Measurements from ENCODE around the gene ASB10. TPM values are rescaled to one million over a fixed set of nuclear protein-coding genes. Genes with fewer than 3 reads are reported as not detected.

The ASB10 gene
- total RNA-seq, 4 donors from 2014 or later: not detected

DNA sequence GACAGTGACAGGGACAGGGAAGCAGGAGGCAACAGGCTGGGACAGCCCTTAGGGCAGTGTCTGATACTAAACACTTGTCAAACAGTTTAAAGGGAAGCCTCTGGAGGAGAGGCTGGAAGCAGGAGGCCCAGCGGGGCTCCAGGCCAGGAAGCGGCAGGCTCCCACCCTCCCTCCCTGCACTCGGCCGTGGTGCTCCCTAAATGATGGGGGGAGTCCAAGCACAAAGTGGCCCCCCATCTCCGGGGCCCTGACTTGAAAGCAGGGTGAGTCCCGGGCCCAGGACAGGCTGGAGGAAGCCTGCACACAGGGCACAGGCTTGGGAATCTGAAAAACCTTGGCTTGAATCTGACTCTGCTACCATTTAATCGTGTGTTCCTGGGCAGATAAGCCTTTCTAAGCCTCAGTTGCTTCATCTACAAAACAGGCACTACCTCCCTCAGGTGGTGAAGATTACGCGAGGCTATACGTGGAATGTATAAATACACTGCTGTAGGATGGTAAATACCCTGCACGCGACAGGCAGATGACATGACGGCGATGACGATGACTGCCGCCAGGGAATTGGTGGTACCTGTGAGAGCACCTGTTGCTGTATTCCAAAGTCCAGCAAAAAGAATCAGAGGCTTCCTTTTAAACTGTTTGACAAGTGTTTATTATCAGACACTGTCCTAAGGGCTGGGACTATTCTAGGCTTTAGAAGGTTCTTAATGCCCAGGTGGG is 53.6 kb downstream of the ASB10 start:
- TF ChIP-seq, protein P1, sequence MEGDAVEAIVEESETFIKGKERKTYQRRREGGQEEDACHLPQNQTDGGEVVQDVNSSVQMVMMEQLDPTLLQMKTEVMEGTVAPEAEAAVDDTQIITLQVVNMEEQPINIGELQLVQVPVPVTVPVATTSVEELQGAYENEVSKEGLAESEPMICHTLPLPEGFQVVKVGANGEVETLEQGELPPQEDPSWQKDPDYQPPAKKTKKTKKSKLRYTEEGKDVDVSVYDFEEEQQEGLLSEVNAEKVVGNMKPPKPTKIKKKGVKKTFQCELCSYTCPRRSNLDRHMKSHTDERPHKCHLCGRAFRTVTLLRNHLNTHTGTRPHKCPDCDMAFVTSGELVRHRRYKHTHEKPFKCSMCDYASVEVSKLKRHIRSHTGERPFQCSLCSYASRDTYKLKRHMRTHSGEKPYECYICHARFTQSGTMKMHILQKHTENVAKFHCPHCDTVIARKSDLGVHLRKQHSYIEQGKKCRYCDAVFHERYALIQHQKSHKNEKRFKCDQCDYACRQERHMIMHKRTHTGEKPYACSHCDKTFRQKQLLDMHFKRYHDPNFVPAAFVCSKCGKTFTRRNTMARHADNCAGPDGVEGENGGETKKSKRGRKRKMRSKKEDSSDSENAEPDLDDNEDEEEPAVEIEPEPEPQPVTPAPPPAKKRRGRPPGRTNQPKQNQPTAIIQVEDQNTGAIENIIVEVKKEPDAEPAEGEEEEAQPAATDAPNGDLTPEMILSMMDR (IDR thresholded peaks at IDR 0.05; ENCODE audit: low read depth): no peak

DNA sequence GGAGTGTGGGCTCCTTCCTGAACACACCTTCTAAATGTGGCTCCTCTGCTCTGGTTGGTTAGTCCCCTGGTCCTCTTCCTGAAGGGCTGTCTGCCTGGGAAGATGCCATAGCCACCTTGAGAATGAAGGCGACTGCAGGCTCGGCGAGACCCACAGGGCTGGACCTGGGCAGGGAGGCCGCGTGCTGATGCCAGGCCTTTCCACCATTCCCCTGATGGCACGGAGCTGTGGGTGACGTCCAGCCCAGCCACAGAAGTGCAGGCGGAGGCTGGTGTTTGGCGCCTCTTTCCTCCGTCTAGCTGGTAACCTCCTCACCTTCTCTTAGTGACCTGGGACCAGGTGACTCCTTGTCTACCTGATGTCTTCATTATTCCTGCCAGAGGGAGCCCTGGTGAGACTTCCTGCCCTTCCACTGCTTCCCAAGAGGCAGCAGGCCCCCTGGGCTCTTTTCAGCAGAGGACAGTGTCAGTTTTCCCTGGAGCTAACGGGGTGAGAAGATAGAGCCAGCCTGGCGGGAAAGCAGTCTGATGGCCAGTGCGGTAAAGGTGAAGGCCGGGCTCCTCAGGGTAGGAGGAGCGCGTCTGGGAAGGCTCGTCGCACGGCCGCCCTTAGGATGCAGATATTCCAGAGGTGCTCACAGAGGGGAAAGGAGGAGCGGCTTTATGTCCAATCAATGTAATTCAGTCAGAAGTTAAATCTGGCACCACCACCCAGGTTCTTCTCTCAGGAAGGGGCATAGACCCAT is 54.4 kb downstream of the ASB10 start:
- TF ChIP-seq, protein P1 (IDR thresholded peaks at IDR 0.05; ENCODE audit: low read depth): no peak

DNA sequence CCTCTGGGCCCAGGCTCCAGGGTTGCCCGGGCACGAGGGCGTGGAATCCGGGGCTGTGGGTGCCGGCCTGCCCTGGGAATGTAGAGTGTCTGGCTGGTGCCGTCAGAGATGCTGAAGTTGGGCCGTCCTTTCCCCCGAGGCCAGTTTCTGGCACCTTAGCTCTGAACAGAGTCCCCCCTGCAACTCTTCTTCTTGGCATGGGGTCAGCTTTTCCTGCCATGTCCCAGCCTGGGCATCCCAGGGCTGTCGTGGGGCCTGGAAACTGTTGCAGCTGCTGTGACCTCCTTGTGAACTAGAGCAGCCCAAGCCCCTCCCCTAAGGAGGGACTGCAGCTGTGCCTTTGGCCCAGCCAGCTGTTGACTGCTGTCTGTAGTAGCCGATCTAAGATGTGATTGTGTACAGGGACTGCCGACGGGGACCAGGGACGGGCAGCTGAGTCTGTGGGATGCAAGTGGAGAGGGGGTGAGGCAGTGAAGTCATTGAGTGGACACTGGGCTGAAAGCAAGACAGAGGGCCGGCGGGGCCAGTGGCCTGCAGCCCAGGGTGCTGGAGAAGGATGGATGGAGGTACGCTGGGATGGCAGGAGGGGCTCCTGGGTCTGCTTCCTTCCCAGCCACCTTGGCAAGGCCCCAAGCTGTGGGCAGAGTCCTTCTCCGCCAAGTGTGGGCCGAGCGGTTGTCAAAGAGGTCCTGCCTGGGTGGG is 55.3 kb downstream of the ASB10 start:
- TF ChIP-seq, protein P1 (IDR thresholded peaks at IDR 0.05; ENCODE audit: low read depth): no peak

DNA sequence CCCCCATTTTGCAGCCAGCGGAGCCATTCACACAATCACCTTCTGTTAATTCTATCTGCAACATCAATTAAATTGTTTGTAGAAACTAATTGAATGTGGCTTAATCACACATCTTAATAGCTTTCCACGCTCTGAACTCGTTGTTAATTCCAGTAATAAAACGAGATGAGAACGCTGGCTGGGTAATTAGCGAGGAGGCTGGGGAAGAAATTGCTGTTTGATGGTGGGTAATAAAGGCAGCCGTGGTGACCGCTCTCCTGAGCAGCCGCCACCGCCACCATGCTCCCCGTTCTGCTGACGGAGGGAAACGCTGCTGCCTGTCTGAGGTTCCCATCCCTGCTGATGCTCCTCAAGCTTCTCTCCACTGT is 55.8 kb downstream of the ASB10 start:
- TF ChIP-seq, protein P1 (IDR thresholded peaks at IDR 0.05; ENCODE audit: low read depth): no peak

DNA sequence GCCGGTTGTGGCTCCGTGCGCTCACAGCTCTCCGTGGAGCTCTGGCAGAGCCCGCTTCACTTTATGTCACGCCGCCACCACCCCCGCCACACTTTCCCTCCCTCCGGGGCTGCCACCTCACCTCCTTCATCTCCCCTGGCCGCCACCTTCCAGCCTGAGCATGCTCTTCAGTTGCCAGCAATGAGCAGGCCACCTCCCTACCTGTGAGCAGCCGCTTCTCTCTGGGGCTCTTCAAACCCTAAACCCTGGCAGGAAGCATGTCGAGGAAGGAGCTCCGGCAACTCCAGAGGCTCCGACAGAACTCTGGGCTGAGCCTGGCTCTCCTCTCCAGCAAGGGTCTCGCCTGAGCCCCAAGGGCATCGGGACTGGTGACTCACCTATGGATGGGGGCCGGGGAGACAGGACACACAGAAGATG is 56.3 kb downstream of the ASB10 start:
- TF ChIP-seq, protein P1 (IDR thresholded peaks at IDR 0.05; ENCODE audit: low read depth): no peak

DNA sequence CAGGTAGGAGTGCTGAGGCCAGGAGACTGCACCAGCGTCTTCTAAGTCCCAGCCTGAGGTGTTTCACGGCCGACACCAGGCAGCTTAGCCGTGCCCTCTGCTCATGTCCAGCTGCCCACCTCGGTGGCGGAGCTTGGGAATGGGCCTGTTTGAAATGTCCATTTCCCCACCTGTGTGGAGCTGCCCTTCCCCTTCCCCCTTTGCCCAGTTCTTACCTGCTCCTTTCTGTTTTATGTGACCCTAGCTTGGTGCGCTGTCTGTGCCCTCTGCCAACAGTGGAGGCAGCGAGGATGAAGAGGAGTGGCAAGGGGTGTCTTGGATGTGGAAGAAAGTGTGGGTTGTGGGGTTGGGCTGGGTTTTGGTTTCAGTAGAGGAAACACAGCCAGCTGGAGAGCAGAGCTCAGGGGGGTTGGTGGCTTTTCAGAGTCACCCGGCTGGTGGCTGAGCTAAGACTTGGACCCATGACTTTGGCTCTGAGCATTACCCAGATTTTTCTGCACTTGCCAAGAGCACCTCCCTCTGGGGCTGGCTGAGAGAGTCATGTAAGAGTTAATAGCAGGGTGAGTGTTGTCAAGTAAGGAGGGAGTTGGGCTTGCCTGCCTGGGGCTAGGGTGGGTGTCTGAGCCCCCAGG is 57.0 kb downstream of the ASB10 start:
- TF ChIP-seq, protein P1 (IDR thresholded peaks at IDR 0.05; ENCODE audit: low read depth): no peak

All from subcutaneous adipose tissue (tissue), 4 donors.